Caco-2 (cell line): ENCODE results near the gene RALGPS1. TPM values are rescaled to one million over a fixed set of nuclear protein-coding genes. Genes with fewer than 3 reads are reported as not detected.

Experiments used
- BruUV-seq: library from RNA; stranded (reverse); fragments of 400-500 nt; replicated peaks from 2 replicates; lab custom pipeline; 2021; lab: Mats Ljungman, UMichigan
- CTCF ChIA-PET: fragments of 300-600 bp; sonication (Branson Sonifier 250); formaldehyde crosslinking; loops from one replicate; lab custom pipeline; 2022; ENCODE audit warnings: antibody characterized with exemption; lab: Charles Lee
- POLR2A ChIA-PET: fragments of 300-600 bp; sonication (Branson Sonifier 250); formaldehyde crosslinking; loops from one replicate; lab custom pipeline; 2022; ENCODE audit warnings: antibody characterized with exemption; lab: Charles Lee
- DNase-seq, 2 experiments: peaks; one replicate each; pipeline versions ENCODE4 v3.0.0 to v3.0.0-alpha.2; 2020 to 2022
- H3K27me3 ChIP-seq: replicated peaks from 2 replicates; pipeline ENCODE4 v1.6.0; 2011; ENCODE audit warnings: low read length; ENCODE audit not compliant: control insufficient read depth, insufficient read depth
- H3K36me3 ChIP-seq: 2 replicates; pipeline ENCODE4 v1.5.1; 2011; ENCODE audit warnings: low read length; ENCODE audit not compliant: control insufficient read depth, insufficient read depth
- H3K4me1 ChIP-seq: fragments of 250-450 bp; sonication (Bioruptor Pico); 2 replicates; pipeline ENCODE4 v1.5.1; 2020; ENCODE audit warnings: mild to moderate bottlenecking
- H3K4me3 ChIP-seq: 2 replicates; pipeline ENCODE4 v1.5.1; 2011; ENCODE audit warnings: low read depth, mild to moderate bottlenecking, control low read depth, low read length
- H3K9me3 ChIP-seq: fragments of 250-450 bp; sonication (Bioruptor Pico); 2 replicates; pipeline ENCODE4 v1.5.1; 2020; ENCODE audit warnings: mild to moderate bottlenecking, moderate library complexity
- H3K27ac Mint-ChIP-seq: one replicate; pipeline ENCODE4 v1.8.0; 2022; ENCODE audit warnings: mixed read lengths; ENCODE audit not compliant: unreplicated experiment
- H3K27me3 Mint-ChIP-seq: one replicate; pipeline ENCODE4 v1.8.0; 2022; ENCODE audit warnings: mixed read lengths; ENCODE audit not compliant: insufficient read depth, unreplicated experiment
- H3K36me3 Mint-ChIP-seq: one replicate; pipeline ENCODE4 v1.8.0; 2022; ENCODE audit warnings: mild to moderate bottlenecking, mixed read lengths; ENCODE audit not compliant: insufficient read depth, unreplicated experiment
- H3K4me1 Mint-ChIP-seq: one replicate; pipeline ENCODE4 v1.8.0; 2022; ENCODE audit warnings: low read depth, mixed read lengths; ENCODE audit not compliant: unreplicated experiment
- H3K4me3 Mint-ChIP-seq: one replicate; pipeline ENCODE4 v1.8.0; 2022; ENCODE audit warnings: mild to moderate bottlenecking, moderate library complexity, mixed read lengths; ENCODE audit not compliant: unreplicated experiment
- H3K9me3 Mint-ChIP-seq: one replicate; pipeline ENCODE4 v1.8.0; 2022; ENCODE audit warnings: mixed read lengths; ENCODE audit not compliant: unreplicated experiment
- intact Hi-C: fragments of 100-400 bp; cut with micrococcal nuclease; formaldehyde crosslinking; loops from one replicate; pipeline ENCODE4 v1.10.0; 2022; ENCODE audit not compliant: unreplicated experiment
- total RNA-seq: library from RNA; stranded (reverse); gene quantifications from 2 replicates; pipeline ENCODE4 v1.2.3, GENCODE V29; 2022
- TF ChIP-seq, protein P1 (sequence below), 2 experiments: fragments of 200-600 bp in 1 of 2; IDR thresholded peaks; 1 replicate in 1 of 2; 2 replicates in 1 of 2; pipeline versions ENCODE4 v1.5.1 to v1.8.0; 2011 to 2022; ENCODE audit warnings: antibody characterized with exemption in 1 of 2, control low read depth in 1 of 2, inconsistent platforms in 1 of 2, low read depth in 1 of 2, low read length in 1 of 2, mild to moderate bottlenecking in 1 of 2, moderate library complexity in 1 of 2; ENCODE audit not compliant: insufficient read depth in 1 of 2, severe bottlenecking in 1 of 2, unreplicated experiment in 1 of 2

Gene RALGPS1
- total RNA-seq, 1 experiment from 2014 or later = 41.5 TPM

- peak; percentile 78 to 84 for DNase-seq
- H3K36me3 Mint-ChIP-seq = peaks cover 7% of the 10 kb centered on the region
- H3K4me1 Mint-ChIP-seq = peaks cover 10% of the 10 kb centered on the region
- intact Hi-C loops = loop anchor here (1.0 to 5.0 kb wide), 4 partner anchors 122 to 259 kb away; no protein-coding TSS in a partner anchor
- no peaks in the 10 kb centered on the region for H3K9me3 Mint-ChIP-seq
- no peak overlapping the region for H3K4me3 ChIP-seq
- no TSS peak for BruUV-seq
- peaks cover 6% of the 10 kb centered on the region; the same call in 1 of the 2 replicates for H3K4me1 ChIP-seq
- no peaks in the 10 kb centered on the region for H3K27me3 Mint-ChIP-seq
- TF ChIP-seq, protein P1, sequence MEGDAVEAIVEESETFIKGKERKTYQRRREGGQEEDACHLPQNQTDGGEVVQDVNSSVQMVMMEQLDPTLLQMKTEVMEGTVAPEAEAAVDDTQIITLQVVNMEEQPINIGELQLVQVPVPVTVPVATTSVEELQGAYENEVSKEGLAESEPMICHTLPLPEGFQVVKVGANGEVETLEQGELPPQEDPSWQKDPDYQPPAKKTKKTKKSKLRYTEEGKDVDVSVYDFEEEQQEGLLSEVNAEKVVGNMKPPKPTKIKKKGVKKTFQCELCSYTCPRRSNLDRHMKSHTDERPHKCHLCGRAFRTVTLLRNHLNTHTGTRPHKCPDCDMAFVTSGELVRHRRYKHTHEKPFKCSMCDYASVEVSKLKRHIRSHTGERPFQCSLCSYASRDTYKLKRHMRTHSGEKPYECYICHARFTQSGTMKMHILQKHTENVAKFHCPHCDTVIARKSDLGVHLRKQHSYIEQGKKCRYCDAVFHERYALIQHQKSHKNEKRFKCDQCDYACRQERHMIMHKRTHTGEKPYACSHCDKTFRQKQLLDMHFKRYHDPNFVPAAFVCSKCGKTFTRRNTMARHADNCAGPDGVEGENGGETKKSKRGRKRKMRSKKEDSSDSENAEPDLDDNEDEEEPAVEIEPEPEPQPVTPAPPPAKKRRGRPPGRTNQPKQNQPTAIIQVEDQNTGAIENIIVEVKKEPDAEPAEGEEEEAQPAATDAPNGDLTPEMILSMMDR (IDR thresholded peaks at IDR 0.05; ENCODE audit: insufficient read depth in 1 of 2, low read depth in 1 of 2, low read length in 1 of 2, severe bottlenecking in 1 of 2, unreplicated experiment in 1 of 2) = peak; percentile 78 to 93
- peak overlapping the region; percentile 61 for H3K27ac Mint-ChIP-seq
- POLR2A ChIA-PET = no interaction called here
- no peaks in the 10 kb centered on the region for H3K9me3 ChIP-seq
- CTCF ChIA-PET = interaction anchor here (0.9 to 3.4 kb wide), 6 partner anchors 19 to 285 kb away, joined by 3 to 35 read pairs (median 6); partner anchors contain the start of gene RALGPS1
- no peaks in the 10 kb centered on the region for H3K27me3 ChIP-seq
- H3K4me3 Mint-ChIP-seq = no peak overlapping the region
- H3K36me3 ChIP-seq = peaks cover 1% of the 10 kb centered on the region; the same call in 1 of the 2 replicates
Measured at GRCh38 chr9:127199001-127199791, 284.6 kb downstream of the RALGPS1 start.

DNA sequence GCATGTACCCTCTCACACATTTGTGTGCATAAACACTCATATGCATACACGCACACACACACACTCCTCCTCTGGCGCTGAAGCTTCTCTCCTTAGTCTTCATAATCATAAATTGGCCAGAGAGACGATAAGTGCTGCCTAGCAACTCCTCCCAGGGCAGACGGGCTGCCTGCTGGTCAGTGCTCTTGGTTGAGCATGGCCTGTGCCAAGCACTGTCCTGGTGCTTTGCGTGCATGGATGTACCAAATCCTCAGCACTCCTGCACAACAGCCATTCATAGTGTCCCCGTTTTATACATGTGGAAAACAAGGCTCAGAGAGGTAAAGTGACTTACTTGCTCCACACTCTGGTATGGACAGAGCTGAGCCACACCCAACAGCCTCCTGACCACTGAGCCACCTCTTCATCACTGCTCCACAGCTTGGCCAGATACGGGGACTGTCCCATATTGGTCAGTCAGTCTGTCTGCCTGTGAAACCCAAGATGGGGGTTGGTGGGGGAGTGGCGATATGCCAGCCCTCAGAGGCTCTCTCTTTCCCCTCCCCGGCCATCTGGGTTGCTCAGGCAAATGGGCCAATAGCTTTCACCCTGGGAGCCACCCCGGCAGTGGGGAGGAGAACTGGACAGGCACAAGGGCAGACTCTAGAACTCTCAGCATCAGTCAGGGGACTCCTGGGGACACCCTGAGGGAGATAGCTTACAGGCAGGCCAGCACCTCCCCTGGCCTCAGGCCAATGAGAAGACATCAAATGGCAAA is 285.7 kb downstream of the RALGPS1 start:
- intact Hi-C loops = no loop called here
- no peaks in the 10 kb centered on the region for H3K9me3 ChIP-seq
- no peaks in the 10 kb centered on the region for H3K27me3 ChIP-seq
- H3K9me3 Mint-ChIP-seq = no peaks in the 10 kb centered on the region
- peaks cover 10% of the 10 kb centered on the region for H3K4me1 Mint-ChIP-seq
- POLR2A ChIA-PET = no interaction called here
- peaks cover 12% of the 10 kb centered on the region for H3K36me3 Mint-ChIP-seq
- peaks cover 6% of the 10 kb centered on the region; the same call in 1 of the 2 replicates for H3K4me1 ChIP-seq
- H3K4me3 ChIP-seq = no peak overlapping the region
- H3K4me3 Mint-ChIP-seq = no peak overlapping the region
- DNase-seq = no peak
- peak overlapping the region; percentile 61 for H3K27ac Mint-ChIP-seq
- H3K36me3 ChIP-seq = peaks cover 1% of the 10 kb centered on the region; the same call in 1 of the 2 replicates
- CTCF ChIA-PET = interaction anchor here (0.8 to 1.4 kb wide), 4 partner anchors 21 to 260 kb away, joined by 3 to 13 read pairs (median 3); no protein-coding TSS in a partner anchor
- TF ChIP-seq, protein P1 (IDR thresholded peaks at IDR 0.05; ENCODE audit: insufficient read depth in 1 of 2, low read depth in 1 of 2, low read length in 1 of 2, severe bottlenecking in 1 of 2, unreplicated experiment in 1 of 2) = no peak
- BruUV-seq = no TSS peak
- H3K27me3 Mint-ChIP-seq = no peaks in the 10 kb centered on the region

DNA sequence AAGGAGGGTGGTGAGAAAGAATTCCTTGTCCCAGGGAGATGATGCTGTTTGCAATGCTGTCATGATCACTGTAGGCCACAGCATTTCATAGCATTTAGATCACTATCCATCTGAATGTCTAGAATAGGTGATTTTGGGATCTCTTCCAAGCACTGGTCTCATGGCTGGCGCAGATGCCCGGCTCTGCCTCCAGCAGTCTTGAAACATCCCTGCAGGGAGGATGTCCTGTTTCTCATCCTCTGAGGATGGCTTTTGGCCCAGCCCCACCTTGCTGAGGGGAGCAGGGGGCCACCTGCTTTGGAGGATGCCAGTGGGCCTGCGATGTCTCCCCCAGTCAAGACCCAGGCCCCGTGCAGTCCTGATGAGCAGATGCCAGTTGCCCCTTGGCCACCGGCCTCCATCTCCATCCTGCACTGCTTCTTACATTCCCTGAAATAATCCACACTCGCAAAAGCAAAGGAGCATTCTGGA is 286.5 kb downstream of the RALGPS1 start:
- DNase-seq = no peak
- Histone ChIP-seq H3K9me3 (no peaks in the 10 kb centered on the region), H3K36me3 (peaks cover 1% of the 10 kb centered on the region; the same call in 1 of the 2 replicates), H3K4me1 (peaks cover 6% of the 10 kb centered on the region; the same call in 1 of the 2 replicates), H3K4me3 (no peak overlapping the region), H3K27me3 (no peaks in the 10 kb centered on the region)
- ChIA-PET POLR2A (no interaction called here), CTCF (interaction anchor here (0.8 to 1.4 kb wide), 5 partner anchors 22 to 261 kb away, joined by 3 to 13 read pairs (median 3); no protein-coding TSS in a partner anchor)
- Mint-ChIP-seq H3K36me3 (peaks cover 15% of the 10 kb centered on the region), H3K27ac (no peak overlapping the region), H3K9me3 (no peaks in the 10 kb centered on the region), H3K27me3 (no peaks in the 10 kb centered on the region), H3K4me1 (peaks cover 10% of the 10 kb centered on the region), H3K4me3 (no peak overlapping the region)
- TF ChIP-seq, protein P1 (IDR thresholded peaks at IDR 0.05; ENCODE audit: insufficient read depth in 1 of 2, low read depth in 1 of 2, low read length in 1 of 2, severe bottlenecking in 1 of 2, unreplicated experiment in 1 of 2) = no peak
- intact Hi-C loops = no loop called here
- no TSS peak for BruUV-seq
